K562 (cell line): Measurements from ENCODE around the gene KCNJ15. TPM values are rescaled to one million over a fixed set of nuclear protein-coding genes. Genes with fewer than 3 reads are reported as not detected.

Experiments
- ATAC-seq: fragments of 200-7000 bp; cut with Tn5 transposase; 3 replicates; pipeline ENCODE4 v1.9.1; 2020; ENCODE audit warnings: moderate library complexity
- BruUV-seq: library from RNA; stranded (reverse); fragments of 400-500 nt; replicated peaks from 2 replicates; lab custom pipeline; 2021; lab: Mats Ljungman, UMichigan
- CTCF ChIA-PET: fragments of 300-600 bp; formaldehyde crosslinking; extraction: SDS; loops from one replicate; lab custom pipeline; 2021; ENCODE audit warnings: low intra/inter-chr PET ratio; lab: Yijun Ruan, JAX
- POLR2A ChIA-PET: fragments of 300-600, 350-650 bp; sonication (Branson Sonifier 250); formaldehyde crosslinking; extraction: SDS; loops from one replicate; lab custom pipeline; 2021; ENCODE audit warnings: antibody characterized with exemption, inconsistent platforms; lab: Yijun Ruan, JAX
- DNase-seq, 4 experiments: peaks; one replicate each; pipeline versions ENCODE4 v3.0.0 to v3.0.0-alpha.2; 2011 to 2018; ENCODE audit warnings: low spot score in 3 of 4, mixed read lengths in 3 of 4; ENCODE audit errors: extremely low read depth in 1 of 4
- FAIRE-seq: peaks from 2 replicates; lab custom pipeline; 2011; peaks lifted over from hg19 to GRCh38; lab: Jason Lieb, UNC
- H2AFZ ChIP-seq: 2 replicates; pipeline ENCODE4 v1.6.0; 2011; ENCODE audit warnings: low read depth, low read length, control low read depth, inconsistent platforms
- H3K27ac ChIP-seq: fragments of 200-600 bp; 3 replicates; pipeline ENCODE4 v1.8.0; 2011; ENCODE audit warnings: low read depth, mild to moderate bottlenecking, control low read depth, inconsistent platforms, low read length, moderate library complexity, mixed read lengths; ENCODE audit errors: extremely low read depth
- H3K27me3 ChIP-seq, 2 experiments: fragments of 300-600 bp in 1 of 2; 2 replicates in 1 of 2; 3 replicates in 1 of 2; pipeline versions ENCODE4 v1.6.0 to v1.8.0; 2011; ENCODE audit warnings: inconsistent platforms in 2 of 2, low read length in 2 of 2, mild to moderate bottlenecking in 1 of 2, mixed read lengths in 1 of 2, moderate library complexity in 1 of 2; ENCODE audit not compliant: control insufficient read depth in 2 of 2, insufficient read depth in 2 of 2
- H3K36me3 ChIP-seq: fragments of 300-600 bp; 3 replicates; pipeline ENCODE4 v1.8.0; 2011; ENCODE audit warnings: mild to moderate bottlenecking, low read length, inconsistent platforms; ENCODE audit not compliant: control insufficient read depth, insufficient read depth
- H3K4me1 ChIP-seq, 2 experiments: fragments of 200-600 bp in 1 of 2; replicated peaks in 1 of 2; 2 replicates in 1 of 2; 3 replicates in 1 of 2; pipeline versions ENCODE4 v1.5.1 to v1.8.0; 2011; ENCODE audit warnings: inconsistent platforms in 2 of 2, low read length in 2 of 2, mild to moderate bottlenecking in 1 of 2, mixed read lengths in 1 of 2, moderate library complexity in 1 of 2; ENCODE audit not compliant: control insufficient read depth in 2 of 2, insufficient read depth in 2 of 2
- H3K4me2 ChIP-seq: 2 replicates; pipeline ENCODE4 v1.6.1; 2011; ENCODE audit warnings: low read length, control low read depth, inconsistent platforms, mixed read lengths; ENCODE audit not compliant: insufficient read depth
- H3K4me3 ChIP-seq: fragments of 200-600 bp; sonication (generic), shearing (Covaris generic); 2 replicates; pipeline ENCODE4 v1.5.1; 2016; ENCODE audit warnings: control low read depth, inconsistent platforms
- H3K79me2 ChIP-seq: fragments of 200-600 bp; 3 replicates; pipeline ENCODE4 v1.8.0; 2011; ENCODE audit warnings: low read length, inconsistent platforms; ENCODE audit not compliant: control insufficient read depth, insufficient read depth
- H3K9ac ChIP-seq, 2 experiments: 2 replicates each; pipeline versions ENCODE4 v1.6.0 to v1.6.1; 2011; ENCODE audit warnings: low read depth in 2 of 2, low read length in 2 of 2, control low read depth in 1 of 2, inconsistent platforms in 1 of 2, mild to moderate bottlenecking in 1 of 2, mixed read lengths in 1 of 2; ENCODE audit not compliant: insufficient read depth in 1 of 2
- H3K9me1 ChIP-seq: one replicate; pipeline ENCODE4 v1.6.0; 2011; ENCODE audit warnings: inconsistent platforms, mild to moderate bottlenecking, low read length, moderate library complexity; ENCODE audit not compliant: control insufficient read depth, insufficient read depth
- H3K9me3 ChIP-seq: replicated peaks from 2 replicates; pipeline ENCODE4 v1.5.1; 2011; ENCODE audit warnings: low read depth, low read length, inconsistent platforms; ENCODE audit not compliant: control insufficient read depth, insufficient read depth
- H4K20me1 ChIP-seq: replicated peaks from 2 replicates; pipeline ENCODE4 v1.6.1; 2011; ENCODE audit warnings: low read length, inconsistent platforms, mixed read lengths; ENCODE audit not compliant: control insufficient read depth, insufficient read depth
- ZNF76 ChIP-seq: fragments of 250-450 bp; sonication (Bioruptor Pico); IDR thresholded peaks from 2 replicates; pipeline ENCODE4 v1.4.0; 2020; ENCODE audit warnings: mild to moderate bottlenecking, moderate library complexity, borderline replicate concordance
- WGBS: fragments of 100-300 bp; shearing (Covaris generic); methylation state at CpG from one replicate; pipeline ENCODE4 v1.1.6; 2016; ENCODE audit warnings: low coverage, mixed read lengths; ENCODE audit not compliant: insufficient coverage; ENCODE audit errors: missing lambda C conversion rate; 5-methylcytosine and 5-hydroxymethylcytosine counted together
- in situ Hi-C: fragments of 300-500 bp; cut with MboI; formaldehyde crosslinking; loops from 4 replicates; pipeline ENCODE4 v1.15.0; 2018; ENCODE audit warnings: inconsistent platforms, mixed read lengths
- intact Hi-C: fragments of 100-400 bp; cut with micrococcal nuclease; formaldehyde crosslinking; loops from 2 replicates; pipeline ENCODE4 v1.14.2; 2022
- polyA plus RNA-seq, 8 experiments: library from polyadenylated mRNA; depleted of rRNA in 4 of 8; stranded (reverse) in 5 of 8; unstranded in 3 of 8; fragments of >200 nt; fragmentation: Nextera tagmentation in 2 of 8; fragmentation: Illumina TruSeq in 1 of 8; extraction: Ambion mirVana in 2 of 8; extraction: Trizol in 1 of 8; gene quantifications; 2 replicates each; pipeline versions ENCODE4 v1.2.1 to v1.2.3, GENCODE V29; 2011 to 2014; ENCODE audit warnings: inconsistent platforms in 1 of 8, missing spikeins in 1 of 8
- total RNA-seq, 7 experiments: library from RNA; depleted of rRNA in 6 of 7; stranded (reverse); fragments of >200 nt in 6 of 7; fragmentation: Illumina TruSeq in 2 of 7; extraction: Trizol in 2 of 7; gene quantifications; 2 replicates each; pipeline versions ENCODE4 v1.2.1 to v1.2.3, GENCODE V29; 2011 to 2021; ENCODE audit warnings: low replicate concordance in 1 of 7
- TF ChIP-seq, protein P1 (sequence below): fragments of 450-650 bp; conservative IDR thresholded peaks from 2 replicates; pipeline ENCODE4 v1.6.1; 2016; ENCODE audit warnings: missing genetic modification characterization, low read depth, mild to moderate bottlenecking, missing compliant biosample characterization, moderate library complexity
- TF ChIP-seq, protein P2 (sequence below), 2 experiments: IDR thresholded peaks in 1 of 2; conservative IDR thresholded peaks in 1 of 2; 2 replicates each; pipeline ENCODE4 v1.6.1; 2016; ENCODE audit warnings: low read depth in 2 of 2, mild to moderate bottlenecking in 1 of 2, missing compliant biosample characterization in 1 of 2, missing genetic modification characterization in 1 of 2, moderate library complexity in 1 of 2

The KCNJ15 gene
- total and polyA plus RNA-seq, 9 of the 15 experiments (the other 6 are each of a cell fraction or from before 2014, with no cell fraction given): 0.20 to 3.0 (median 0.72) TPM; not detected in 1

DNA sequence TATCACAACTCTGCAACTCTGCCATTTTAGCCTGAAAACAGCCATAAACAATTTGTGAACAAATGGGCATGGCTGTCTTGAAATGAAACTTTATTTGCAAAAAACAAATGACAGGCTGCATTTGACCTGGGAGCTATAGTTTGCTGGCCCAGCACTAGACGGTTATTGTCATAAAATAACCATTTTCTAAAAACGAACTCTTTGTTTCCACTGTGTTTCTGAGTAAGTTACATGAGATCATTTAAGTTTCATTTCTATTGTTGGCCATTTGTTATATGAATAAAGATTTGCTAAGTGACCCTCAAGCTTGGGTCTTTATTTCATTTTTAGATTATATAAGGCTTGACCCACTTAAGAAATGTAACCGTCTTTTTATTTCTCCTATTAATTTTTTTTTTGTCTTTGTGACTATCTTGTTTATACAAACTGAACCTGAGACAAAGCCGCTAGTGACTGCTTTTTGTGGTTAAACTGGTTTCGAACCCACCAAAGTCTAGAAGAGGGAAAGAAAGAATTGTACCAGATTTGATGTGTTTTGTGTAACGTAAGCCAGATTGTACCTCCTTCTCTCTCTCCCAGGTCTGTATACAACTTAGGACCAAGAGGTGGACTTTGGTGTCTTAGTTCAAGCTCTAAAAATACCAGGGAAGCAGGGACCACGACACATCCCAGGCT, 12.9 kb upstream of the KCNJ15 start:
- CTCF ChIA-PET: no interaction called here
- intact Hi-C loops (no loop called here), in situ Hi-C loops (no loop called here)
- no peaks in the 10 kb centered on the region for H3K9me1 ChIP-seq
- no peak overlapping the region for H2AFZ ChIP-seq
- no peak overlapping the region for H3K4me3 ChIP-seq
- FAIRE-seq (no peak), DNase-seq (no peak), ATAC-seq (no peak)
- H3K27ac ChIP-seq: no peak overlapping the region
- no TSS peak for BruUV-seq
- WGBS: 6% methylated on average over 6 of the region's 7 CpGs
- H3K36me3 ChIP-seq: no peaks in the 10 kb centered on the region
- POLR2A ChIA-PET: interaction anchor here (1.0 to 1.4 kb wide), 3 partner anchors 10 to 57 kb away, joined by 3 read pairs; no protein-coding TSS in a partner anchor
- no peaks in the 10 kb centered on the region for H4K20me1 ChIP-seq
- H3K27me3 ChIP-seq: peaks cover 8 to 21% of the 10 kb centered on the region in 2 experiments; a peak in 4 of 5 replicates
- TF ChIP-seq ZNF76 (CRISPR knock-in tag): no peak
- TF ChIP-seq, protein P1, sequence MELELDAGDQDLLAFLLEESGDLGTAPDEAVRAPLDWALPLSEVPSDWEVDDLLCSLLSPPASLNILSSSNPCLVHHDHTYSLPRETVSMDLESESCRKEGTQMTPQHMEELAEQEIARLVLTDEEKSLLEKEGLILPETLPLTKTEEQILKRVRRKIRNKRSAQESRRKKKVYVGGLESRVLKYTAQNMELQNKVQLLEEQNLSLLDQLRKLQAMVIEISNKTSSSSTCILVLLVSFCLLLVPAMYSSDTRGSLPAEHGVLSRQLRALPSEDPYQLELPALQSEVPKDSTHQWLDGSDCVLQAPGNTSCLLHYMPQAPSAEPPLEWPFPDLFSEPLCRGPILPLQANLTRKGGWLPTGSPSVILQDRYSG (tag): no peak
- no peaks in the 10 kb centered on the region for H3K9me3 ChIP-seq
- no peak overlapping the region for H3K4me2 ChIP-seq
- no peaks in the 10 kb centered on the region for H3K4me1 ChIP-seq
- no peaks in the 10 kb centered on the region for H3K79me2 ChIP-seq
- H3K9ac ChIP-seq: no peak overlapping the region

DNA sequence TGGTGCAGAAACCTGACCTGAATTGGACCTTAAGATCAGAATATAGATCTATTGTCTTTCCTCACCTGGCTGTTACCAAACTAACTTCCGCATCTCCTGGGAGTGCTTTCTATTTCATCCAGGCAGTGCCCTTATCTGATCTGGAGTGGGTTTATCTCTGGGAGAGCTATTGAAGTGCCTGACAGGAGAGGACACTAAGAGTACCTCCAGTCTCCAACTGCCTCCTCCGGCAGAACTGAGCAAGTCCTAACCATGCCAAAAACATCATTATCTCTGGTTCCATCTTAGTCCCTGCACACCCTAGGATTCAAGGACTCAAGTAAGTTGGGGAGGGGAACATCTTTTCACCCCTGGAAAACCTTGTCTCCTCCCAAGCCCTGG, 12.4 kb upstream of the KCNJ15 start:
- no peak overlapping the region for H3K9ac ChIP-seq
- H3K36me3 ChIP-seq: no peaks in the 10 kb centered on the region
- DNase-seq (no peak), FAIRE-seq (no peak), ATAC-seq (no peak)
- H3K4me3 ChIP-seq: no peak overlapping the region
- no peaks in the 10 kb centered on the region for H3K79me2 ChIP-seq
- H3K4me2 ChIP-seq: no peak overlapping the region
- intact Hi-C loops (no loop called here), in situ Hi-C loops (no loop called here)
- BruUV-seq: no TSS peak
- H3K9me3 ChIP-seq: no peaks in the 10 kb centered on the region
- no peak overlapping the region for H2AFZ ChIP-seq
- no peaks in the 10 kb centered on the region for H4K20me1 ChIP-seq
- ChIA-PET POLR2A (interaction anchor here (1.0 kb wide), 1 partner anchor 58 kb away, joined by 3 read pairs; no protein-coding TSS in a partner anchor), CTCF (no interaction called here)
- TF ChIP-seq, protein P2, sequence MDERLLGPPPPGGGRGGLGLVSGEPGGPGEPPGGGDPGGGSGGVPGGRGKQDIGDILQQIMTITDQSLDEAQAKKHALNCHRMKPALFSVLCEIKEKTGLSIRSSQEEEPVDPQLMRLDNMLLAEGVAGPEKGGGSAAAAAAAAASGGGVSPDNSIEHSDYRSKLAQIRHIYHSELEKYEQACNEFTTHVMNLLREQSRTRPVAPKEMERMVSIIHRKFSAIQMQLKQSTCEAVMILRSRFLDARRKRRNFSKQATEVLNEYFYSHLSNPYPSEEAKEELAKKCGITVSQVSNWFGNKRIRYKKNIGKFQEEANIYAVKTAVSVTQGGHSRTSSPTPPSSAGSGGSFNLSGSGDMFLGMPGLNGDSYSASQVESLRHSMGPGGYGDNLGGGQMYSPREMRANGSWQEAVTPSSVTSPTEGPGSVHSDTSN (CRISPR knock-in tag; IDR thresholded peaks at IDR 0.05; ENCODE audit: low read depth): no peak
- TF ChIP-seq, protein P2 (tag; conservative IDR thresholded peaks at IDR 0.05; ENCODE audit: low read depth): no peak
- H3K4me1 ChIP-seq: no peaks in the 10 kb centered on the region
- peaks cover 8 to 21% of the 10 kb centered on the region in 2 experiments; a peak in 4 of 5 replicates for H3K27me3 ChIP-seq
- no peak overlapping the region for H3K27ac ChIP-seq
- no peaks in the 10 kb centered on the region for H3K9me1 ChIP-seq
- WGBS: 3% methylated on average over 2 of the region's 2 CpGs
